Neural cell (in vitro differentiated cells): ENCODE measurements around the gene STARD13.

Experiments used
- EP300 ChIP-seq: fragments of 450-650 bp; conservative IDR thresholded peaks from 2 replicates; pipeline ENCODE4 v1.6.1; 2014; ENCODE audit warnings: antibody characterized with exemption, mild to moderate bottlenecking, moderate library complexity; ENCODE audit not compliant: poor library complexity, severe bottlenecking
- EZH2 ChIP-seq: fragments of 200-600, 300-800 bp; shearing (Covaris generic), sonication (generic); IDR thresholded peaks from 2 replicates; pipeline ENCODE4 v1.6.1; 2014; ENCODE audit warnings: antibody characterized with exemption, low read length, borderline replicate concordance, mild to moderate bottlenecking; ENCODE audit not compliant: insufficient read depth, poor library complexity, severe bottlenecking
- TAF1 ChIP-seq: IDR thresholded peaks from 2 replicates; pipeline ENCODE4 v1.6.1; 2012; ENCODE audit warnings: low read depth

- no peak for TF ChIP-seq EZH2
- TF ChIP-seq TAF1 = no peak
- TF ChIP-seq EP300 = no peak
Measured at GRCh38 chr13:33249894-33250293, 35.7 kb downstream of the STARD13 start.
